CD4-positive, alpha-beta T cell (primary cell): ENCODE data around the gene KCNMA1. TPM values are rescaled to one million over a fixed set of nuclear protein-coding genes. Genes with fewer than 3 reads are reported as not detected.

ENCODE experiments used
- ATAC-seq: fragments of 200-7000 bp; cut with Tn5 transposase; one replicate; pipeline ENCODE4 v1.10.0; 2022; ENCODE audit warnings: mild to moderate bottlenecking; ENCODE audit not compliant: poor library complexity
- CTCF ChIA-PET: fragments of 350-600 bp; sonication (Branson Sonifier 250); formaldehyde crosslinking; loops from one replicate; lab custom pipeline; 2021; ENCODE audit warnings: antibody characterized with exemption, inconsistent platforms; lab: Charles Lee
- POLR2A ChIA-PET: fragments of 350-600 bp; sonication (Branson Sonifier 250); formaldehyde crosslinking; loops from one replicate; lab custom pipeline; 2021; ENCODE audit warnings: antibody characterized with exemption, inconsistent platforms; lab: Charles Lee
- DNase-seq, 14 experiments: peaks; one replicate each; pipeline ENCODE4 v3.0.0-alpha.2; 2013 to 2020; ENCODE audit warnings: mixed read lengths in 2 of 14
- H3K27ac ChIP-seq, 2 donors: one replicate each; pipeline versions ENCODE4 v1.5.1 to v1.7.0; 2013; ENCODE audit warnings: low read length in 2 of 2, low read depth in 1 of 2, mild to moderate bottlenecking in 1 of 2
- H3K27me3 ChIP-seq, 2 experiments: 1 replicate in 1 of 2; 2 replicates in 1 of 2; pipeline versions ENCODE4 v1.6.1 to v1.7.0; 2013; ENCODE audit warnings: low read length in 2 of 2, control low read depth in 1 of 2, mild to moderate bottlenecking in 1 of 2, moderate library complexity in 1 of 2; ENCODE audit not compliant: insufficient read depth in 2 of 2, control insufficient read depth in 1 of 2
- H3K36me3 ChIP-seq: one replicate; pipeline ENCODE4 v1.6.1; 2013; ENCODE audit warnings: low read length, control low read depth; ENCODE audit not compliant: insufficient read depth
- H3K4me1 ChIP-seq: one replicate; pipeline ENCODE4 v1.6.1; 2013; ENCODE audit warnings: low read length, control low read depth; ENCODE audit not compliant: insufficient read depth
- H3K4me3 ChIP-seq: one replicate; pipeline ENCODE4 v1.5.1; 2013; ENCODE audit warnings: mild to moderate bottlenecking, low read length, moderate library complexity
- H3K9me3 ChIP-seq, 2 experiments: 1 replicate in 1 of 2; 2 replicates in 1 of 2; pipeline versions ENCODE4 v1.6.1 to v1.7.0; 2013; ENCODE audit warnings: low read length in 2 of 2, mild to moderate bottlenecking in 2 of 2, control low read depth in 1 of 2, moderate library complexity in 1 of 2; ENCODE audit not compliant: control insufficient read depth in 1 of 2, insufficient read depth in 1 of 2
- H3K27ac Mint-ChIP-seq: one replicate; pipeline ENCODE4 v1.8.0; 2020; ENCODE audit warnings: mixed read lengths
- H3K27me3 Mint-ChIP-seq: one replicate; pipeline ENCODE4 v1.8.0; 2021; ENCODE audit warnings: mixed read lengths
- H3K36me3 Mint-ChIP-seq: one replicate; pipeline ENCODE4 v1.8.0; 2021; ENCODE audit warnings: low read depth, mixed read lengths
- H3K4me1 Mint-ChIP-seq: one replicate; pipeline ENCODE4 v1.8.0; 2021; ENCODE audit warnings: low read depth, mixed read lengths
- H3K4me3 Mint-ChIP-seq: one replicate; pipeline ENCODE4 v1.8.0; 2020; ENCODE audit warnings: mild to moderate bottlenecking, mixed read lengths
- H3K9me3 Mint-ChIP-seq: one replicate; pipeline ENCODE4 v1.8.0; 2020; ENCODE audit warnings: mixed read lengths
- CTCF ChIP-seq: fragments of 200-600 bp; IDR thresholded peaks from one replicate; pipeline ENCODE4 v1.8.0; 2022; ENCODE audit warnings: antibody characterized with exemption, mild to moderate bottlenecking
- intact Hi-C, 2 experiments: fragments of 100-400 bp; cut with DNase I in 1 of 2; cut with micrococcal nuclease in 1 of 2; formaldehyde crosslinking; loops; one replicate each; pipeline versions ENCODE4 v1.15.1 to v1.9.0; 2023 to 2025; cut with DNase I, micrococcal nuclease
- total RNA-seq, 174 experiments: library from RNA in 2 of 174; stranded (reverse) in 2 of 174; gene quantifications; one replicate each; pipeline ENCODE4 v1.2.3 and lab custom pipeline; 2021 to 2026

KCNMA1 gene
- total RNA-seq, 2 experiments from 2014 or later = not detected

- ChIA-PET CTCF (no interaction called here), POLR2A (interaction anchor here (0.6 kb wide), 1 partner anchor 23 kb away, joined by 3 read pairs; no protein-coding TSS in a partner anchor)
- no peaks in the 10 kb centered on the region for H3K9me3 Mint-ChIP-seq
- H3K4me1 Mint-ChIP-seq = no peaks in the 10 kb centered on the region
- no peak overlapping the region for H3K4me3 ChIP-seq
- intact Hi-C loops = no loop called here
- H3K27ac Mint-ChIP-seq = no peak overlapping the region
- no peaks in the 10 kb centered on the region for H3K27me3 ChIP-seq
- ATAC-seq = no peak
- H3K9me3 ChIP-seq = no peaks in the 10 kb centered on the region
- no peaks in the 10 kb centered on the region for H3K4me1 ChIP-seq
- TF ChIP-seq CTCF = no peak
- H3K27me3 Mint-ChIP-seq = no peaks in the 10 kb centered on the region
- no peak overlapping the region for H3K4me3 Mint-ChIP-seq
- DNase-seq = no peak
- no peaks in the 10 kb centered on the region for H3K36me3 ChIP-seq
- no peak overlapping the region for H3K27ac ChIP-seq
- H3K36me3 Mint-ChIP-seq = no peaks in the 10 kb centered on the region
These were observed 396.3 kb downstream of the KCNMA1 start for GRCh38 chr10:77241350-77241725.

GRCh38 chr10:77240706-77241349 is 396.8 kb downstream of the KCNMA1 start:
- DNase-seq = no peak
- no peaks in the 10 kb centered on the region for H3K27me3 ChIP-seq
- no peaks in the 10 kb centered on the region for H3K4me1 Mint-ChIP-seq
- no peaks in the 10 kb centered on the region for H3K9me3 Mint-ChIP-seq
- no peaks in the 10 kb centered on the region for H3K27me3 Mint-ChIP-seq
- H3K27ac ChIP-seq = no peak overlapping the region
- H3K4me3 Mint-ChIP-seq = no peak overlapping the region
- intact Hi-C loops = no loop called here
- ChIA-PET CTCF (no interaction called here), POLR2A (interaction anchor here (0.6 kb wide), 1 partner anchor 24 kb away, joined by 3 read pairs; no protein-coding TSS in a partner anchor)
- no peak overlapping the region for H3K27ac Mint-ChIP-seq
- H3K36me3 Mint-ChIP-seq = no peaks in the 10 kb centered on the region
- TF ChIP-seq CTCF = no peak
- no peaks in the 10 kb centered on the region for H3K36me3 ChIP-seq
- no peaks in the 10 kb centered on the region for H3K4me1 ChIP-seq
- H3K9me3 ChIP-seq = no peaks in the 10 kb centered on the region
- ATAC-seq = no peak
- H3K4me3 ChIP-seq = no peak overlapping the region

GRCh38 chr10:77240041-77240652 is 397.5 kb downstream of the KCNMA1 start:
- intact Hi-C loops = no loop called here
- H3K36me3 Mint-ChIP-seq = no peaks in the 10 kb centered on the region
- no peak for TF ChIP-seq CTCF
- no peaks in the 10 kb centered on the region for H3K9me3 Mint-ChIP-seq
- no peak for ATAC-seq
- CTCF ChIA-PET = no interaction called here
- Histone ChIP-seq H3K4me3 (no peak overlapping the region), H3K27ac (no peak overlapping the region), H3K27me3 (no peaks in the 10 kb centered on the region), H3K9me3 (no peaks in the 10 kb centered on the region), H3K4me1 (no peaks in the 10 kb centered on the region), H3K36me3 (no peaks in the 10 kb centered on the region)
- POLR2A ChIA-PET = no interaction called here
- H3K27me3 Mint-ChIP-seq = no peaks in the 10 kb centered on the region
- no peak overlapping the region for H3K27ac Mint-ChIP-seq
- no peak for DNase-seq
- no peaks in the 10 kb centered on the region for H3K4me1 Mint-ChIP-seq
- no peak overlapping the region for H3K4me3 Mint-ChIP-seq
